Keratinocyte (primary cell): Measurements from ENCODE around the gene BID.

Experiments used
- EZH2 ChIP-seq: IDR thresholded peaks from one replicate; pipeline ENCODE4 v1.6.1; 2012; ENCODE audit warnings: inconsistent platforms, mild to moderate bottlenecking, low read length, moderate library complexity
- TF ChIP-seq, protein P1 (sequence below), 3 experiments: IDR thresholded peaks in 1 of 3; conservative IDR thresholded peaks in 1 of 3; optimal IDR thresholded peaks in 1 of 3; 2 replicates in 2 of 3; 3 replicates in 1 of 3; pipeline versions ENCODE3 to v1.5.1; 2011; ENCODE audit warnings: low read length in 3 of 3, mild to moderate bottlenecking in 3 of 3, moderate library complexity in 2 of 3, control low read depth in 1 of 3, inconsistent platforms in 1 of 3; ENCODE audit not compliant: insufficient read depth in 2 of 3; ENCODE audit errors: extremely low read depth in 1 of 3

- TF ChIP-seq, protein P1, sequence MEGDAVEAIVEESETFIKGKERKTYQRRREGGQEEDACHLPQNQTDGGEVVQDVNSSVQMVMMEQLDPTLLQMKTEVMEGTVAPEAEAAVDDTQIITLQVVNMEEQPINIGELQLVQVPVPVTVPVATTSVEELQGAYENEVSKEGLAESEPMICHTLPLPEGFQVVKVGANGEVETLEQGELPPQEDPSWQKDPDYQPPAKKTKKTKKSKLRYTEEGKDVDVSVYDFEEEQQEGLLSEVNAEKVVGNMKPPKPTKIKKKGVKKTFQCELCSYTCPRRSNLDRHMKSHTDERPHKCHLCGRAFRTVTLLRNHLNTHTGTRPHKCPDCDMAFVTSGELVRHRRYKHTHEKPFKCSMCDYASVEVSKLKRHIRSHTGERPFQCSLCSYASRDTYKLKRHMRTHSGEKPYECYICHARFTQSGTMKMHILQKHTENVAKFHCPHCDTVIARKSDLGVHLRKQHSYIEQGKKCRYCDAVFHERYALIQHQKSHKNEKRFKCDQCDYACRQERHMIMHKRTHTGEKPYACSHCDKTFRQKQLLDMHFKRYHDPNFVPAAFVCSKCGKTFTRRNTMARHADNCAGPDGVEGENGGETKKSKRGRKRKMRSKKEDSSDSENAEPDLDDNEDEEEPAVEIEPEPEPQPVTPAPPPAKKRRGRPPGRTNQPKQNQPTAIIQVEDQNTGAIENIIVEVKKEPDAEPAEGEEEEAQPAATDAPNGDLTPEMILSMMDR (optimal IDR thresholded peaks at IDR 0.05 in 1 of 3, IDR thresholded peaks at IDR 0.05 in 1 of 3, conservative IDR thresholded peaks at IDR 0.05 in 1 of 3; ENCODE audit: extremely low read depth in 1 of 3, insufficient read depth in 2 of 3, low read length in 3 of 3) = no peak
- no peak for TF ChIP-seq EZH2
Observed at GRCh38 chr22:17816649-17817048, 42.4 kb upstream of the BID start.
